Adrenal gland (tissue), 5 donors: ENCODE results near the gene PSMA7.

Source experiments
- POLR2A ChIP-seq, 2 donors: fragments of 450-650 bp; IDR thresholded peaks; one replicate each; pipeline ENCODE4 v1.6.1; 2017; ENCODE audit warnings: antibody characterized with exemption in 2 of 2, mild to moderate bottlenecking in 2 of 2, moderate library complexity in 1 of 2
- TF ChIP-seq, protein P1 (sequence below), 6 experiments: fragments of 450-650 bp in 4 of 6; fragments of 200-600 bp in 2 of 6; sonication (generic) in 1 of 6; IDR thresholded peaks; 1 replicate in 5 of 6; 2 replicates in 1 of 6; pipeline versions ENCODE4 v1.5.1 to v1.8.0; 2016 to 2021; ENCODE audit warnings: antibody characterized with exemption in 6 of 6, mild to moderate bottlenecking in 2 of 6, moderate library complexity in 1 of 6
- donor health status: DM: no; HTN: no; CAD: no.

DNA sequence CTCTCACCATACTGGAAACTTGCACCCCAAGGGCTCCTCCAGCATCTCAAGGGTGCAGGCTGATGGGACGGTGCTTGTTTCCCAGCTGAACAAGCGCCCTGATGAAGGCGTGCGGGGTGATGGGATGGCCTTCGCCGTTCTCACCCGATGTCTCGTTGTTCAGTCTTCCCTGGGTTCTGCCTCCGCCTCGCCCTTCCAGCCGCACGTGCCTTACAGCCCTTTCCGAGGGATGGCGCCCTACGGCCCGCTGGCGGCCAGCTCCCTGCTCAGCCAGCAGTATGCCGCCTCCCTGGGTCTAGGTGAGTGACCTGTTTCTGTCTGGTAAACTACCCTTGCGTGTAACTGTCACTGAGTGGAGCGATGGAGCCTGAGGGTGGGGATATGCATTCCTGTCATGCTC is 17.1 kb downstream of the PSMA7 start:
- TF ChIP-seq, protein P1, sequence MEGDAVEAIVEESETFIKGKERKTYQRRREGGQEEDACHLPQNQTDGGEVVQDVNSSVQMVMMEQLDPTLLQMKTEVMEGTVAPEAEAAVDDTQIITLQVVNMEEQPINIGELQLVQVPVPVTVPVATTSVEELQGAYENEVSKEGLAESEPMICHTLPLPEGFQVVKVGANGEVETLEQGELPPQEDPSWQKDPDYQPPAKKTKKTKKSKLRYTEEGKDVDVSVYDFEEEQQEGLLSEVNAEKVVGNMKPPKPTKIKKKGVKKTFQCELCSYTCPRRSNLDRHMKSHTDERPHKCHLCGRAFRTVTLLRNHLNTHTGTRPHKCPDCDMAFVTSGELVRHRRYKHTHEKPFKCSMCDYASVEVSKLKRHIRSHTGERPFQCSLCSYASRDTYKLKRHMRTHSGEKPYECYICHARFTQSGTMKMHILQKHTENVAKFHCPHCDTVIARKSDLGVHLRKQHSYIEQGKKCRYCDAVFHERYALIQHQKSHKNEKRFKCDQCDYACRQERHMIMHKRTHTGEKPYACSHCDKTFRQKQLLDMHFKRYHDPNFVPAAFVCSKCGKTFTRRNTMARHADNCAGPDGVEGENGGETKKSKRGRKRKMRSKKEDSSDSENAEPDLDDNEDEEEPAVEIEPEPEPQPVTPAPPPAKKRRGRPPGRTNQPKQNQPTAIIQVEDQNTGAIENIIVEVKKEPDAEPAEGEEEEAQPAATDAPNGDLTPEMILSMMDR (IDR thresholded peaks at IDR 0.05) = no peak
- no peak for TF ChIP-seq POLR2A (IDR thresholded peaks at IDR 0.05)
